K562 (cell line): ENCODE results near the gene PSAT1. TPM values are rescaled to one million over a fixed set of nuclear protein-coding genes. Genes with fewer than 3 reads are reported as not detected.

ENCODE experiments used
- ATAC-seq: fragments of 200-7000 bp; cut with Tn5 transposase; 3 replicates; pipeline ENCODE4 v1.9.1; 2020; ENCODE audit warnings: moderate library complexity
- BruUV-seq: library from RNA; stranded (reverse); fragments of 400-500 nt; replicated peaks from 2 replicates; lab custom pipeline; 2021; lab: Mats Ljungman, UMichigan
- CTCF ChIA-PET: fragments of 300-600 bp; formaldehyde crosslinking; extraction: SDS; loops from one replicate; lab custom pipeline; 2021; ENCODE audit warnings: low intra/inter-chr PET ratio; lab: Yijun Ruan, JAX
- POLR2A ChIA-PET: fragments of 300-600, 350-650 bp; sonication (Branson Sonifier 250); formaldehyde crosslinking; extraction: SDS; loops from one replicate; lab custom pipeline; 2021; ENCODE audit warnings: antibody characterized with exemption, inconsistent platforms; lab: Yijun Ruan, JAX
- DNase-seq, 4 experiments: peaks; one replicate each; pipeline versions ENCODE4 v3.0.0 to v3.0.0-alpha.2; 2011 to 2018; ENCODE audit warnings: low spot score in 3 of 4, mixed read lengths in 3 of 4; ENCODE audit errors: extremely low read depth in 1 of 4
- FAIRE-seq: peaks from 2 replicates; lab custom pipeline; 2011; peaks lifted over from hg19 to GRCh38; lab: Jason Lieb, UNC
- H2AFZ ChIP-seq: 2 replicates; pipeline ENCODE4 v1.6.0; 2011; ENCODE audit warnings: low read depth, low read length, control low read depth, inconsistent platforms
- H3K27ac ChIP-seq: fragments of 200-600 bp; 3 replicates; pipeline ENCODE4 v1.8.0; 2011; ENCODE audit warnings: low read depth, mild to moderate bottlenecking, control low read depth, inconsistent platforms, low read length, moderate library complexity, mixed read lengths; ENCODE audit errors: extremely low read depth
- H3K27me3 ChIP-seq, 2 experiments: fragments of 300-600 bp in 1 of 2; 2 replicates in 1 of 2; 3 replicates in 1 of 2; pipeline versions ENCODE4 v1.6.0 to v1.8.0; 2011; ENCODE audit warnings: inconsistent platforms in 2 of 2, low read length in 2 of 2, mild to moderate bottlenecking in 1 of 2, mixed read lengths in 1 of 2, moderate library complexity in 1 of 2; ENCODE audit not compliant: control insufficient read depth in 2 of 2, insufficient read depth in 2 of 2
- H3K36me3 ChIP-seq: fragments of 300-600 bp; 3 replicates; pipeline ENCODE4 v1.8.0; 2011; ENCODE audit warnings: mild to moderate bottlenecking, low read length, inconsistent platforms; ENCODE audit not compliant: control insufficient read depth, insufficient read depth
- H3K4me1 ChIP-seq, 2 experiments: fragments of 200-600 bp in 1 of 2; replicated peaks in 1 of 2; 2 replicates in 1 of 2; 3 replicates in 1 of 2; pipeline versions ENCODE4 v1.5.1 to v1.8.0; 2011; ENCODE audit warnings: inconsistent platforms in 2 of 2, low read length in 2 of 2, mild to moderate bottlenecking in 1 of 2, mixed read lengths in 1 of 2, moderate library complexity in 1 of 2; ENCODE audit not compliant: control insufficient read depth in 2 of 2, insufficient read depth in 2 of 2
- H3K4me2 ChIP-seq: 2 replicates; pipeline ENCODE4 v1.6.1; 2011; ENCODE audit warnings: low read length, control low read depth, inconsistent platforms, mixed read lengths; ENCODE audit not compliant: insufficient read depth
- H3K4me3 ChIP-seq: fragments of 200-600 bp; sonication (generic), shearing (Covaris generic); 2 replicates; pipeline ENCODE4 v1.5.1; 2016; ENCODE audit warnings: control low read depth, inconsistent platforms
- H3K79me2 ChIP-seq: fragments of 200-600 bp; 3 replicates; pipeline ENCODE4 v1.8.0; 2011; ENCODE audit warnings: low read length, inconsistent platforms; ENCODE audit not compliant: control insufficient read depth, insufficient read depth
- H3K9ac ChIP-seq, 2 experiments: 2 replicates each; pipeline versions ENCODE4 v1.6.0 to v1.6.1; 2011; ENCODE audit warnings: low read depth in 2 of 2, low read length in 2 of 2, control low read depth in 1 of 2, inconsistent platforms in 1 of 2, mild to moderate bottlenecking in 1 of 2, mixed read lengths in 1 of 2; ENCODE audit not compliant: insufficient read depth in 1 of 2
- H3K9me1 ChIP-seq: one replicate; pipeline ENCODE4 v1.6.0; 2011; ENCODE audit warnings: inconsistent platforms, mild to moderate bottlenecking, low read length, moderate library complexity; ENCODE audit not compliant: control insufficient read depth, insufficient read depth
- H3K9me3 ChIP-seq: replicated peaks from 2 replicates; pipeline ENCODE4 v1.5.1; 2011; ENCODE audit warnings: low read depth, low read length, inconsistent platforms; ENCODE audit not compliant: control insufficient read depth, insufficient read depth
- H4K20me1 ChIP-seq: replicated peaks from 2 replicates; pipeline ENCODE4 v1.6.1; 2011; ENCODE audit warnings: low read length, inconsistent platforms, mixed read lengths; ENCODE audit not compliant: control insufficient read depth, insufficient read depth
- CHD7 ChIP-seq: fragments of 200-600 bp; sonication (generic); IDR thresholded peaks from one replicate; pipeline ENCODE4 v1.6.1; 2012; ENCODE audit warnings: mild to moderate bottlenecking, low read depth, low read length, inconsistent platforms
- ZNF124 ChIP-seq: sonication (generic); formaldehyde crosslinking; IDR thresholded peaks from 2 replicates; pipeline ENCODE4 v1.8.1; 2022; ENCODE audit warnings: missing genetic modification reagents
- WGBS: fragments of 100-300 bp; shearing (Covaris generic); methylation state at CpG from one replicate; pipeline ENCODE4 v1.1.6; 2016; ENCODE audit warnings: low coverage, mixed read lengths; ENCODE audit not compliant: insufficient coverage; ENCODE audit errors: missing lambda C conversion rate; 5-methylcytosine and 5-hydroxymethylcytosine counted together
- in situ Hi-C: fragments of 300-500 bp; cut with MboI; formaldehyde crosslinking; loops from 4 replicates; pipeline ENCODE4 v1.15.0; 2018; ENCODE audit warnings: inconsistent platforms, mixed read lengths
- intact Hi-C: fragments of 100-400 bp; cut with micrococcal nuclease; formaldehyde crosslinking; loops from 2 replicates; pipeline ENCODE4 v1.14.2; 2022
- polyA plus RNA-seq, 8 experiments: library from polyadenylated mRNA; depleted of rRNA in 4 of 8; stranded (reverse) in 5 of 8; unstranded in 3 of 8; fragments of >200 nt; fragmentation: Nextera tagmentation in 2 of 8; fragmentation: Illumina TruSeq in 1 of 8; extraction: Ambion mirVana in 2 of 8; extraction: Trizol in 1 of 8; gene quantifications; 2 replicates each; pipeline versions ENCODE4 v1.2.1 to v1.2.3, GENCODE V29; 2011 to 2014; ENCODE audit warnings: inconsistent platforms in 1 of 8, missing spikeins in 1 of 8
- total RNA-seq, 7 experiments: library from RNA; depleted of rRNA in 6 of 7; stranded (reverse); fragments of >200 nt in 6 of 7; fragmentation: Illumina TruSeq in 2 of 7; extraction: Trizol in 2 of 7; gene quantifications; 2 replicates each; pipeline versions ENCODE4 v1.2.1 to v1.2.3, GENCODE V29; 2011 to 2021; ENCODE audit warnings: low replicate concordance in 1 of 7

PSAT1 gene
- total and polyA plus RNA-seq, 9 of the 15 experiments (the other 6 are each of a cell fraction or from before 2014, with no cell fraction given), result 29.7 to 151 (median 98.3) TPM

GRCh38 chr9:78304357-78304756 lies 7.4 kb downstream of the PSAT1 start:
- 0 out of 2 replicates have a peak, but pooled peaks cover 4% of the 10 kb centered on the region for H4K20me1 ChIP-seq
- CTCF ChIA-PET, result no interaction called here
- H3K27ac ChIP-seq, result no peak overlapping the region
- H3K27me3 ChIP-seq, result no peaks in the 10 kb centered on the region
- TF ChIP-seq ZNF124 (CRISPR knock-in tag), result no peak
- TF ChIP-seq CHD7, result peak; percentile 71
- no peak overlapping the region for H2AFZ ChIP-seq
- H3K36me3 ChIP-seq, result peaks cover 73% of the 10 kb centered on the region
- BruUV-seq, result no TSS peak
- no peaks in the 10 kb centered on the region; a peak in 1 of 5 replicates for H3K4me1 ChIP-seq
- DNase-seq, result no peak
- H3K9ac ChIP-seq, result no peak overlapping the region
- H3K4me2 ChIP-seq, result no peak overlapping the region
- no peak overlapping the region for H3K4me3 ChIP-seq
- no peak for FAIRE-seq
- no peaks in the 10 kb centered on the region for H3K9me3 ChIP-seq
- in situ Hi-C loops, result no loop called here
- POLR2A ChIA-PET, result interaction anchor here (0.7 to 2.6 kb wide), 4 partner anchors 8 to 19 kb away, joined by 3 to 8 read pairs (median 6); partner anchors contain the start of gene PSAT1
- peaks cover 12% of the 10 kb centered on the region for H3K79me2 ChIP-seq
- WGBS, result 67% methylated on average over 1 of the region's 1 CpG
- intact Hi-C loops, result no loop called here
- no peak for ATAC-seq
- no peaks in the 10 kb centered on the region for H3K9me1 ChIP-seq
